ENCODE measurements around the gene RGL2. TPM values are rescaled to one million over a fixed set of nuclear protein-coding genes. Genes with fewer than 3 reads are reported as not detected.
A peak's percentile ranks its signal among the peaks of the same experiment; 100 is the strongest.

Gene RGL2
- total RNA-seq, 1 experiment from 2014 or later: 84.4 TPM

GRCh38 chr6:33277663-33278391 lies 20.9 kb downstream of the RGL2 start:
- in situ Hi-C loops (cut with HindIII; ENCODE audit: low pct_unique_long_range_greater_than_20kb, low sequenced_read_pairs): no loop called here
- CTCF ChIA-PET: interaction anchor here (0.6 to 2.0 kb wide), 5 partner anchors 11 to 134 kb away, joined by 3 to 9 read pairs (median 5); partner anchors contain the start of genes PFDN6, RGL2 and WDR46

More at GRCh38 chr6:33277663-33278391, 20.9 kb downstream of the RGL2 start:
- POLR2A ChIA-PET: interaction anchor here (1.6 to 2.4 kb wide), 2 partner anchors 11 to 18 kb away, joined by 4 to 11 read pairs; partner anchors contain the start of genes PFDN6 and WDR46
- Histone ChIP-seq H3K27me3 (ENCODE audit: control insufficient read depth, insufficient read depth, low read length) (no peaks in the 10 kb centered on the region), H3K27ac (ENCODE audit: low read length) (peak overlapping the region; percentile 84), H3K9me3 (ENCODE audit: control insufficient read depth, insufficient read depth, low read depth, low read length) (no peaks in the 10 kb centered on the region), H3K4me1 (ENCODE audit: control insufficient read depth, insufficient read depth, low read length) (peaks cover 53% of the 10 kb centered on the region), H3K36me3 (ENCODE audit: control insufficient read depth, insufficient read depth, low read length) (peaks cover 15% of the 10 kb centered on the region), H3K4me3 (ENCODE audit: low read depth in 2 of 2, low read length in 2 of 2) (peak overlapping the region; percentile 97)
- DNase-seq (ENCODE audit: low read depth, low spot score) (no peak), ATAC-seq (peak; percentile 4)
- intact Hi-C loops (cut with micrococcal nuclease; ENCODE audit: unreplicated experiment): no loop called here
- TF ChIP-seq REST (IDR thresholded peaks at IDR 0.05; ENCODE audit: insufficient read depth in 1 of 2, low read depth in 2 of 2, low read length in 1 of 2) (no peak), POLR2AphosphoS5 (IDR thresholded peaks at IDR 0.05; ENCODE audit: low read depth, low read length) (0 out of 2 replicates have a peak, but pooled peaks have one; percentile 3), TCF7L2 (IDR thresholded peaks at IDR 0.05; ENCODE audit: low read depth, low read length) (no peak)
- TF ChIP-seq, protein P1, sequence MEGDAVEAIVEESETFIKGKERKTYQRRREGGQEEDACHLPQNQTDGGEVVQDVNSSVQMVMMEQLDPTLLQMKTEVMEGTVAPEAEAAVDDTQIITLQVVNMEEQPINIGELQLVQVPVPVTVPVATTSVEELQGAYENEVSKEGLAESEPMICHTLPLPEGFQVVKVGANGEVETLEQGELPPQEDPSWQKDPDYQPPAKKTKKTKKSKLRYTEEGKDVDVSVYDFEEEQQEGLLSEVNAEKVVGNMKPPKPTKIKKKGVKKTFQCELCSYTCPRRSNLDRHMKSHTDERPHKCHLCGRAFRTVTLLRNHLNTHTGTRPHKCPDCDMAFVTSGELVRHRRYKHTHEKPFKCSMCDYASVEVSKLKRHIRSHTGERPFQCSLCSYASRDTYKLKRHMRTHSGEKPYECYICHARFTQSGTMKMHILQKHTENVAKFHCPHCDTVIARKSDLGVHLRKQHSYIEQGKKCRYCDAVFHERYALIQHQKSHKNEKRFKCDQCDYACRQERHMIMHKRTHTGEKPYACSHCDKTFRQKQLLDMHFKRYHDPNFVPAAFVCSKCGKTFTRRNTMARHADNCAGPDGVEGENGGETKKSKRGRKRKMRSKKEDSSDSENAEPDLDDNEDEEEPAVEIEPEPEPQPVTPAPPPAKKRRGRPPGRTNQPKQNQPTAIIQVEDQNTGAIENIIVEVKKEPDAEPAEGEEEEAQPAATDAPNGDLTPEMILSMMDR (IDR thresholded peaks at IDR 0.05): no peak
- no TSS peak for BruUV-seq (replicated peaks)
